ENCODE data around the gene DMBT1.
A peak's percentile ranks its signal among the peaks of the same experiment; 100 is the strongest.

DMBT1 gene

DNA sequence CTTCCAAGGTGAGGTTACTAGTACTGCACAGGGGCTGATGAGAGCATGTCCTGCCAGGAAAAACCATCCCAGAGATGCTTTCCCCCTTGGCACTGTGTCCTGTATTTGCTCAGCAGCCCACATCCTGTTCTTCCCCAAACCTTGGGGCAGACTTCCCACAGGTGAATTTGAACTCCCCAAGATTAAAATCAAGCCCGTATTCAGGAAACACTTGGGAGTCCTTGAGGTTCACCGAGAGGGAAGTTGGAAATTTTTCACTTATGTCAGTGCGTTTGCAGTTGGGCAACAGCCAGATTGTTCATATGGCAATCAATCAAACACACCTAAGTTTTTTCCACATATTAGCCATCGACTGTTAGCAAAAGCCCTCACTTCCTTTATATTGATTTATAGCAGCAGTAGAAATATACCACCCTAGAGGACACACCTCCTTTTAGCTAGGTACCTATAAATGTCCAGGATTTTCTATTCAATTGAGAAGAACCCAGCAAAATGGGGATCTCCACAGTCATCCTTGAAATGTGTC, at the start of gene DMBT1:
Gene DMBT1, plus strand, starts transcription at position 476 of the 526 bp plus-strand sequence. Its CDS starts 17 bp downstream, at position 493.
- no peak for DNase-seq (ENCODE audit: low read depth in 1 of 2, low spot score in 1 of 2)

DNA sequence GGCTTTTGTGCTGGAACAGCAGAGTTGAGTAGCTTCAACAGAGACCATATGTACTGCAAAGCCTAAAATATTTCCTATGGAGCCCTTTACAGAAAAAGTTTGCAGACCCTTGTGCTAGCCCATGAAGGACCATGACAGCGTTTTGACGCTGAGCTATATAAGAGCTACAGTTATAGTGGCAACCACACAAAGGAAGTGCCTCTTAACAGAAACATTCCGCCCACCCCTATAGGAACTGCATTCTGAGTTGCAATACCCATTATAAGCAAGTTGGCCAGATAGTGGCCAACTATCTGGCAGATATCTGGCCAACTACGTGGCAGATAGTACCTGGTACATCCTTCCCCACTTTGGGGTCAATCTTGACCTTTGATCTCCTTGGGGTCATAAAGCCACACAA, 47.5 kb upstream of the DMBT1 start:
- DNase-seq (ENCODE audit: low read depth in 1 of 2, low spot score in 1 of 2): no peak

DNA sequence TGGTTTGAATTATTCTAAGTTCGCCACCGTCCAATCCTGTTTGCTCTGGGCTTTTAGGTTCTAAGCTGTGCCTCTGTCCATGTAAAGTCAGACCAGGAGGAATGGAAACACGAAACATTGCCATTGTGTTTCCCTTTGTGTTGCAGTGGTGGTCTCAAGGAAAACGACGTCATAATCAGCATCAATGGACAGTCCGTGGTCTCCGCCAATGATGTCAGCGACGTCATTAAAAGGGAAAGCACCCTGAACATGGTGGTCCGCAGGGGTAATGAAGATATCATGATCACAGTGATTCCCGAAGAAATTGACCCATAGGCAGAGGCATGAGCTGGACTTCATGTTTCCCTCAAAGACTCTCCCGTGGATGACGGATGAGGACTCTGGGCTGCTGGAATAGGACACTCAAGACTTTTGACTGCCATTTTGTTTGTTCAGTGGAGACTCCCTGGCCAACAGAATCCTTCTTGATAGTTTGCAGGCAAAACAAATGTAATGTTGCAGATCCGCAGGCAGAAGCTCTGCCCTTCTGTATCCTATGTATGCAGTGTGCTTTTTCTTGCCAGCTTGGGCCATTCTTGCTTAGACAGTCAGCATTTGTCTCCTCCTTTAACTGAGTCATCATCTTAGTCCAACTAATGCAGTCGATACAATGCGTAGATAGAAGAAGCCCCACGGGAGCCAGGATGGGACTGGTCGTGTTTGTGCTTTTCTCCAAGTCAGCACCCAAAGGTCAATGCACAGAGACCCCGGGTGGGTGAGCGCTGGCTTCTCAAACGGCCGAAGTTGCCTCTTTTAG, 46.3 kb upstream of the DMBT1 start:
- no peak for DNase-seq (ENCODE audit: low read depth in 1 of 2, low spot score in 1 of 2)

DNA sequence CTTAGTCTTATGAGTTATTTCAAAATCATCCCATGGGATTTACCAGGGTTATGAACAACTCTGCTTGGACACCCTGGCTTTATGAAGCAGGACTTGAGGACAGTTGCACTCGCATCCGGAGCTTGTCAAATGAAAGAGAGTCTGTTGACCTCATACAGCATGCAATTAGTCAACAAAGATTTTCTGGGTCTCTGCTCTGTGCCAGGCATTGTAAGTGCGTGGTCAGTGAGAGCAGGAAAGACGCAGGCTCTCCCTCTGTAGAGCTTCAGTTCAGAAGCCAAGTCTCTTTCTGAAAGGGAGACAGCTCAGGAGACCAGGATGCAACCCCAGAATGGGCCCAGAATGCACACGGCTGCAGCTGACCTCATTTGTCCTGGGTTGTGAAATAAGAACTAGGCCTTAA, 45.5 kb upstream of the DMBT1 start:
- DNase-seq (ENCODE audit: low read depth in 1 of 2, low spot score in 1 of 2): no peak

DNA sequence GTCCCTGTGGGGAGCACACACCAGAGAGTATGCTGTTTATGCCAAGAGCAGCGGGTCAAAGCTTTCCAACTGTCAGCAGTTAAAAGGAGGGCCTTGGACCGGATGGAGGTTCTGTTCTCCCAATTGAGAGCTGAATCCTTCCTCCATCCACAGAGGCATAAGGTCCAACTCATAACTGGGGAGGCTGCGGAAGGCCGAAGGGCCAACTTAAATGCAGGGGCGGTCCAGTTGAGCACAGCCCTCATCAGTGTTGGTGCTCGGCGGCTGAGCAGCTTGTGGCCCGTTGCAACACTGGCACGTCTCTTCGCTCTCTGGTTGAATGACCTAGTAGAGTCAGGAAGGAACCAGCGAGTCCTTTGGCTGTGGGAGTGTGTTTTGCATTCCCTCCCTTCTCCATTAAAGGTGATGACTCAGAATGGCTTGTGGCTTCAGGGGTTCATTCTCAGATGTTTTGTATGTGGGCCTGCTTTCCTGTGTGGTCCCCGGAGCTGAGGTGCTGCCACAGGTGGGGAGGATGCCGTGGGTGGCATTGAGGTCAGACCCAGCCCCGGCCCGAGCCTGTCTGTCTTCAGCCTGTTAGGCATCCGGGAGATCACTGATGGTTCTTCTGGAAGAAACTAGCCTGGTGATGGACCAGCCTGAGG, 44.8 kb upstream of the DMBT1 start:
- peak in 1 of 2 donors; percentile 27 for DNase-seq (ENCODE audit: low read depth in 1 of 2, low spot score in 1 of 2)

DNA sequence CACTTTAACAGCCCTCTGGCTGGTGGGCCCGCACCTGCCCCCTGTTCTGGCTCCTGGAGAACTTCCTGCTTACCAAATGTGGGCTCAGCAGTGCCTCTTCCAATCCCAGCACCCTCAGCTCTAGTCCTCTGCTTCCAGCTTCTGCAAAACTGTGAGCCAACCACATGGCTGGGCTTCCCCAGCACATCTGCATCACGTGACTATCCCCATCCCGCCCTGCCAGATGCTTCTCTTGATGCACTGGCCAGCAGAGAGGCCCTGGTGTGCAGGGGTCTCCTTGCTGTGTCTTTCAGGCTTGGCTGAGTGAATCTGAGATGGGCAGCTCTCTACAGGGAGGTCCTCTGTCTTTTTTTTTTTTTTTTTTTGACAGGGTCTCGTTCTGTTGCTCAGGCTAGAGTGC, 43.8 kb upstream of the DMBT1 start:
- no peak for DNase-seq (ENCODE audit: low read depth in 1 of 2, low spot score in 1 of 2)

DNA sequence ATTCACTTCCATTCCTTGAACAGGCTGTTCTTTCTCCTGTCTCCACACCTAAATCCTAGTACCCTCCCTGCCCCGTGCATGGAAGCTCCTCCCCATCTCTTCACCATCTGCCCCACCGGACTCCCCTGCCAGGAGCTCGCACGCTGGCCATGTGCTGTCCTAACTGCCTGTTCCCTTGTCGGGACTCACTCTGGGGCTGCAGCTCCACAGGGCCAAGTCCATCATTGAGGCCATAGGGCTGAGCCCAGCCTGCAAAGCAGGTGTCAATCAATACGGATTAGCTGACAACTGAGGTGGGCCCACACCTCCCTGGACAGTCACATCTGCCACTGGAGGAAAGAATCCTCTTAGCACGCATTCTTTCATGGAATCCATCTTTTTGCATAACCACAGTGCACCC, 41.4 kb upstream of the DMBT1 start:
- DNase-seq (ENCODE audit: low read depth in 1 of 2, low spot score in 1 of 2): no peak

DNA sequence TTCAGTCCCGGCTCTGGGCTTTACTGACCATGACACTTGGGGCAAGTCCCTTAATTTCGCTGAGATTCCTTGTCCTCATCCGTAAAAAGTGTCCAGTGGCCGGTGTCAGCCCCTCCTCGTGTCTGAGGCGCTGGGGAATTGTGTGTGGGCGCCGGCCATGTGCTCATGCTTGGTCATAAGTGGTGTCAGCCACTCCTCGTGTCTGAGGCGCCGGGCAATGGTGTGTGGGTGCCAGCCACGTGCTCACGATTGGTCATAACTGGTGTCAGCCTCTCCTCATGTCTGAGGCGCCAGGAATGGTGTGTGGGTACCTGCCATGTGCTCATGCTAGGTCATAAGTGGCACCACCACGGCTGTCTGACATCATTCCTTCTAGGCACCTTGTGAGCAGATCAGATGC, 40.7 kb upstream of the DMBT1 start:
- no peak for DNase-seq (ENCODE audit: low read depth in 1 of 2, low spot score in 1 of 2)

DNA sequence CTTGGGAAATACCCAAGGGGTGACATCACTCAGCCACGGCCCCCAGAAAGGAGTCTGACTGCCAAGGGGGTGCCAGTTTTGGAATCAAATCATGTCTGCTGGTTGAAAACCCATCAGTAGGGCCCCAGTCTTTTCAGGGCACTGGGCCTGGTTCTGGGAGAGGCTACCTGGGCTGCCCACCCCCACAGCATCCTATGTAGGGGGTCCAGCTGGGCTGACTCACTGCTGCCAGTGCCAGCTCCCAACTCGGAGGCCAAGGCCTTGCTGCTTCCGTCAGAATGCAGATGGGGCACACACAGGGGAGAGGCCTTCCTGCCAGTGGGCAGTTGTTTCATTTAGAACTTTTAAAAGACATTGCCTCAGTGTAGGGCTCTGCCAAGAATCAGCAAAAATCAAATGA, 39.5 kb upstream of the DMBT1 start:
- DNase-seq (ENCODE audit: low read depth in 1 of 2, low spot score in 1 of 2): no peak

DNA sequence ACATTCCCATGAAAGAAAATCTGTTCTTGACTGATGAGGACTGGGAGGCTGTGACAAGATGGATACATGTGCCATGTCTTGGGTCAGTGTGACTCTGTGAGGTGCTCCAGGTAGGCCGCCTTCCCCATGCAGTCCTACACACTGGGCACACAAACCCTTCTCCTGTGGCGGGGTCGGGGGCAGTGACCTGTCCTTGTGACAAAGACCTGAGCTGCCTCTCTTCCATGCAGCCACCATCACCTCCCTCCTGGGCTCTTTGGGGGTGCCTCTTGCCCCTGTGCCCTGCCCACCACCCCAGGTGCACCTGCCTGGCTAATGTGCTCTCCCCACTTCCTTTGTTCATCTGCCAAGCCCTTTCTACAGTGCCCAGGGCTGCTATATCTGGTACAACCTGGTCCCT, 35.7 kb upstream of the DMBT1 start:
- no peak for DNase-seq (ENCODE audit: low read depth in 1 of 2, low spot score in 1 of 2)

DNA sequence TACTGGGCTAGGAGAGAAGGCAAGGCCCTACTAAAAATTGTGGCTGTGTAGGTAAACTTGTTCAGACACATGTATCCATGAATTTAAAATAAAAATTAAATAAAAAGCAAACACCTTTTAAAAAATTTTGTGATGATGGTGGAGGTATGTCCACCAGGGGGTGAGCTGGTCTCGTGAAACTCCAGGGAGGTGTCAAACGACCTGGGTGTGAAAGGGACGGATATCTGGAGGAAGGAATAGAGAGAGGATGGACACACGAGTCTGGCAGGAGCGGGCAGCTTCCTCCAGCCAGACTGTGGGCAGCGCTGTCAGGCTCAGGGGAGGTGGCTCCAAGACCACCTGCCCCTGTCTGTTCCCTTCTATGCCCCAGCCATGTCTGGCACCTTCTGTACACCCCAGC, 34.8 kb upstream of the DMBT1 start:
- DNase-seq (ENCODE audit: low read depth in 1 of 2, low spot score in 1 of 2): no peak

DNA sequence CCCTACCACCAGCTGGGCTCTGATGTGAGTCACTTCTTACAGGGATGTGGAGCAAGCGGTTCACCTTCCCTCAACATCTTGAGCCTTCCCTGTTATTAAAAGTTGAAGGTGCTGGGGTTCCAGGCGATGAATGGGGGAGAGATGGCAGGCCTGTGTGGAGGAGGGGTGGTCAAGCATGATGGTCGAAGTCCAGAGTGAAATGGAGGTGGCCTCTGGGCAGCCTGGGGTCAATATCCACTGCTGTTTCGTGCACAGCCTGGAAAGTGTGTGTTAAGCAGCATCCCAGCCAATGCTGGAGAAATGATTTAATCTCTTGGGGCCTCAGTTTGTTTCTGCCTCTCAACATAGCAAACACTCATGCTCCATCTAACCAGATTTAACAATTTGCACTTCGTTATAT, 33.7 kb upstream of the DMBT1 start:
- DNase-seq (ENCODE audit: low read depth in 1 of 2, low spot score in 1 of 2): no peak

DNA sequence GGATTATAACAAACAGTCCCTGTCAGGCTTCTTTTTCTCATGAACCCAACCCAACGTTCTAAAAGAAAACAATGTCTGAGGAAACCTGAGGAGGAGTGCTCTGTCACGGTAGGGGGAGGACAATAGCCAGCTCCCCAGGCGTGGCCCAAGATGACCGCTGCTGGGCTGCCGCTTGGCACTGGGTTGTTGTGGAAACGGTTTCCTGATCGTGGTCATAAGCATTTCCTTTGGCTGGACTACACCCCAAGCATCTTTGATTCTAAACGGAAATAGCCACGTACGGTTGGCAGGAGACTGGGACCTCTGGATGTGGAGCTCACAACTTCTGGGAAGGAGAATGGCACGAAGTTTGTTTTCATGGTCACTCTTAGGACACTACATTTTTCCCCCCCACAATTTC, 30.4 kb upstream of the DMBT1 start:
- no peak for DNase-seq (ENCODE audit: low read depth in 1 of 2, low spot score in 1 of 2)

DNA sequence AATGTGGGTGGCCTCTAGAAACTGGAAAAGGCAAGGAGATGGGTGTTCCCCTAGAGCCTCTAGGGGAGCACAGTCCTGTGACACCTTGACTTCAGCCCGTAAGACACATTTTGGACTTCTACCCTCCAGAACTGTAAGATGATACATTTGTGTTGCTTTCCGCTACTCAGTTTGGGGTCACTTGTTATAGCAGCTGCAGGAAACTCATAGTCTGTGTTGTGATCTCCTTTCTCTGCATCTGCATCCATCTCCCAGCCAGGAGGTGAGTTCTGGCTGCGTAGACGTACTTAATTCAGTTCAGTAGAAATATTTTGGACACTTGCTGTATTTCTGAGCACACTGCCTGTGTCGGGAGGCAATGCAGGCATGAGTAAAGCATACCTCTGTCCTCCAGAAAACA, 29.3 kb upstream of the DMBT1 start:
- DNase-seq (ENCODE audit: low read depth in 1 of 2, low spot score in 1 of 2): no peak

DNA sequence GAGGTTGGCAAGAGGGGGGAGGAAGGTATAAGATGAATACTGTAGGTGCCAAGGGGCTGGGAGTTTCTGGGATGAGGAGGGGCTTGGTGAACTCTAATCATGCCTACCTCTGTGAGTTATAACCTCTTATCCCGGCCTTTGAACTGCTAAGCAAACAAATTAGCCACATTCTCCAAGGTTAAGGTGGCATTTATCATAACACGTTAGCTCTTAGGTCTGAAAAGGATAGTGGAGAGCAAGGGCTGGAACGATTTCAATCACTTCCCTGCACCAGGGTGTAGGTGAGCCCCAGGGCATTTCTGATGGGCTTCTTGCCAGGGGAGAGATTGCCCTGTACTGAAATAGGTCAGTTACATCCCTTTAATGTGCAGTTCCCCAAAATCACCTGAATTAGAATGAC, 28.6 kb upstream of the DMBT1 start:
- no peak for DNase-seq (ENCODE audit: low read depth in 1 of 2, low spot score in 1 of 2)

DNA sequence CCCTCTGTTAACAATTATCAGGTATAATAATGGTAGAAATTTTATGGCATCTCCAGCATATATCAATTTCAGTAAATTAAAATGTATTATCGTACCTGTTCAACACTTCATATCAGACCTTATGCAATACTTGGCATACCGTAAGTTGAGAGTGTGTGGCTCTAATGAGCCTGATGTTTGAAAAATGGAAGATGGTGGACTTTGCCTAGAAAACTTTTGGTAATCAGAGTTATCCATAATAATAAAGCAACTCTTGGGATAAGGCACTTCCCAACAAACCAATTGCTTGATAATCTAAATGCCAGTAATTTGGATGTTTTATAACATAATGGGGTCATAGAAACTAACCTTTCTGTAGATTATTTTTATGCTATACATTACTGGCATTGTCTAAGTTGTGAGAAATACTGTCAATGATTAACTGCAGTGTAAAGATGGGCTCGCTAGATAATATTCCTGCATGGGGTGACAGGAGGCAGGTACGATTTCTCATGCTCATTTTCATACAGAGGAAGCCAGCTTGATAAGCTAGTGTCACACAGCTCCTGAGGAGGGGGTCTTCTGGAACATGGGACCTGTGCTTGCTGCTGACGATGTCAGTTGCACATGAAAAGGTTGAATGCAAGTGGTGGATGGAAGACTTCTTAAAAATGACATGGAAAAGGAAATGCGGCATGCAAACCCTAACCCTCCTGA, 27.8 kb upstream of the DMBT1 start:
- no peak for DNase-seq (ENCODE audit: low read depth in 1 of 2, low spot score in 1 of 2)

DNA sequence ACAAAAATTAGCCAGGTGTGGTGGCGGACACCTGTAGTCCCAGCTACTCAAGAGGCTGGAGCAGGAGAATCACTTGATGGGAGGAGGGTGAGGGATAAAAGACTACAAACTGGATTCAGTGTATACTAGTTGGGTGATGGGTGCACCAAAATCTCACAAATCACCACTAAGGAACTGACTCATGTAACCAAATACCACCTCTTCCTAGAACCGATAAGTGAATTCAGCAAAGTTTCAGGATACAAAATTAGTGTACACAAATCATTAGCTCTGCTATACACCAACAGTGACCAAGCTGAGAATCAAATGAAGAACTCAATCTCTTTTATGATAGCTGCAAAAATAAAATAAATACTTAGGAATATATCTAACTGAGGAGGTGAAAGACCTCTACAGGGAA, 23.0 kb upstream of the DMBT1 start:
- no peak for DNase-seq (ENCODE audit: low read depth in 1 of 2, low spot score in 1 of 2)

DNA sequence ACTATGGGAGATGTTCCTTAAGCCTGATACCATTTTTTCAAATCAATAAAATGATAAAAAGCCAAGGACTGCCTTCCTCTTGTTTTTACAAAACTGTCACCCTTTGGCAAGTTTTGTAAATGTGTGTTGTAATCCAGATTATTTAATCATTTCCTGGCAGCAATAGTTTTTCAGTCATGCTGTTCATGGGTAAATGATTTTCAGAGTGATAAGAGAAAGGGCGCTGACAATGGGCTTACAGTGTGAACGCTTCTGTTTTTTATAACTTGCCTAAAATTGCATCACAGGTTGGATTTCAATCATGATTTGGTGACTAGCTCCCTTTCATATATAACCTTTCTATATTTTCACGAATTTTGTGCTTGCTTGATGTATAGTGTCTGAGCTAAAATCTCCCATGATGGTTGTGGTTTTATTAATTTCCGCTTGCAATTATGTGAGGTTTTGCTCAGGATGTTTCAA, 19.0 kb upstream of the DMBT1 start:
- DNase-seq (ENCODE audit: low read depth in 1 of 2, low spot score in 1 of 2): no peak

DNA sequence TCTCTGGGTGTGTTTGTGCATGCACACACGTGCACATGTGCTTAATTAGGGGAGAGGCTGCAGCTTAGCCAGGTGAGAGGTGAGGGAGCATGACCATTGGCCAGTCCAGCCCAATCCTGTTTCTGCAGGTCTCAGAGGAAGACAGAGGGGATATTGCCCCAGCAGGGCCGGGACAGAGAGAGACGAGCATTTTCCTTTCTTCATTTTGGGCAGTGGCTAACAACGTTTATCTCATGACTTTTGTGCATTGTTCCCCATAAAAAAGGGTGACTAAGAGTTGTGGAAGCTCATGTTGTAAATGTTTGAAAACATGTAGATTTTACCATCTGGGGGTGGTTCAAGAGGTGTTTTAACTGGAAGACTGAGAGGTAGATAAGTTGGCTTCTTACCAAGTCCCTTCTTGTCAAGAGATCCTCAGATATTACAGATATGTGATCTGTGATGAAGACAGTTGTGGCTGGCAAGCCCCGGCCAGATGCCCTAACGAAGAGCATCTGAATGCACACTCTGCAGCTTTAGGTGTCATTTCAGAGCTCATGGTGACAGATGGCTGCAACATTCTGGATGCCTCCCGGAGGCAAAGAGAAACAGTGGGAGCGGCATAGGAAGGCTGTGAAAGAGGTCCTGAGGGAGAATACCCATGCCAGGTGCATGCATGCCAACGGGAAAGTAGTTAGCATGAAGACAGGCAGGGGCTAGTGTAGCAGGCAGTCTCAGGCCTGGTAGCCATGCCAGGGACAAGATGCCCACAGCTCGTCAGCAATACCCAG, 16.7 kb upstream of the DMBT1 start:
- no peak for DNase-seq (ENCODE audit: low read depth in 1 of 2, low spot score in 1 of 2)

DNA sequence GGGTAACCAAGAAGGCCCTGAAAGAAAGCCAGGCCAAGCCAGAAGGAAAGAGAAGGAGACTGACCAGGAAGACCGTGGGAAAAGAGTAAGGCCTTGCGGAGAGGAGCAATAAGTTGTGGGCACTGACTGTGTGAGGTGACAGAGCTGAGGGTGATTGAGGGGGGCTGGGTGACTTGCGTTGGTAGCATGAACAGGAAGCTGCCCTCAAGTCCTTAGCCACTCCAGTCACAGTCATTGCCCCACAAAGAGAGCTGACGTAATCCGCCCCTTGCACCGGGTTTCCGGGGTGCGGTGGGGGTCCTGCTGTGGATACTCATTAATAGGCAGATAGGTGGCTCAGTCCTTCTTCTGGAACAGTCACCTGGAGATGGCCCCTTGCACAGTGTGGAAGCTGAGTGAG, 16.1 kb upstream of the DMBT1 start:
- DNase-seq (ENCODE audit: low read depth in 1 of 2, low spot score in 1 of 2): no peak

DNA sequence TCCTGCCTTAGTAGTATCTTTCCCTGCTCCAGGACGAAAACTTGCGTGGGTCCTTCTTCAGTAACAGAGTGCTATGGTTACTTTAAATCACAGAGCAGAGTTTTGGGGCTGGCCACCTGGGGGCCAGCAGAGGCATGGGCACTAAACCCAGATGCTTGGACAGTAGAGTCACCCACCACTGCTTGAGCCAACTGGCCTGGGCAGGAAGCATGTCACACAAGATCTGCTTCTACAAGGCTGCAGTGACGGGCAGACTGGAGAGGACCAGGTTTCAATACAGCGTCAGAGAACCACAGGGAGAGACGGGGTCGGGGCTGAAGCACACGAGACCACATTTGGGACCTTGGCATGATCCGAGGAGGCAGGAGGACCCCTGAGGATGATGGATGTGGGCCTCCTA, 14.3 kb upstream of the DMBT1 start:
- DNase-seq (ENCODE audit: low read depth in 1 of 2, low spot score in 1 of 2): no peak

All from activated CD4-positive, alpha-beta T cell treated with anti-CD3 and anti-CD28 coated beads, Interleukin-2, amount 50 U/mL, for 24 hours (primary cell).